ENCODE results near the gene LLCFC1.
"Not testable (repeated sequence)": the region's sequence is repeated elsewhere in the genome, so short reads cannot be mapped to it uniquely, and the experiment has no call there.

Gene LLCFC1

GRCh38 chr7:142943706-142944268 is 4.5 kb downstream of the LLCFC1 start:
- DNase-seq, result no peak

GRCh38 chr7:142945001-142945400 is 5.7 kb downstream of the LLCFC1 start:
- DNase-seq, result no peak

- DNase-seq, result no peak
Observed at GRCh38 chr7:142948603-142949002, 9.3 kb downstream of the LLCFC1 start.

GRCh38 chr7:142950235-142950634 is 11.0 kb downstream of the LLCFC1 start:
- no peak for DNase-seq

- DNase-seq, result peak; percentile 4
Observed at GRCh38 chr7:142954680-142955268, 15.5 kb downstream of the LLCFC1 start.

GRCh38 chr7:142956951-142957623 is 17.8 kb downstream of the LLCFC1 start:
- no peak for DNase-seq

GRCh38 chr7:142957723-142958122 is 18.4 kb downstream of the LLCFC1 start:
- DNase-seq, result no peak

- DNase-seq, result no peak
Observed at GRCh38 chr7:142959202-142959601, 19.9 kb downstream of the LLCFC1 start.

GRCh38 chr7:142960955-142961512 is 21.8 kb downstream of the LLCFC1 start:
- DNase-seq, result peak; percentile 3

- DNase-seq, result no peak
Observed at GRCh38 chr7:142961595-142961972, 22.3 kb downstream of the LLCFC1 start.

GRCh38 chr7:142961973-142962926 is 23.0 kb downstream of the LLCFC1 start, which contains the start of gene KEL:
Gene KEL, minus strand, starts transcription at chr7:142962363. Its CDS starts 157 bp downstream, at chr7:142962206.
- DNase-seq, result no peak

GRCh38 chr7:142962991-142963390 is 23.7 kb downstream of the LLCFC1 start:
- DNase-seq, result no peak

GRCh38 chr7:142963993-142964392 is 24.7 kb downstream of the LLCFC1 start:
- no peak for DNase-seq

- no peak for DNase-seq
Observed at GRCh38 chr7:142964502-142965246, 25.4 kb downstream of the LLCFC1 start.

- DNase-seq, result no peak
Observed at GRCh38 chr7:142968229-142968628, 28.9 kb downstream of the LLCFC1 start.

- no peak for DNase-seq
Observed at GRCh38 chr7:142969183-142969582, 29.9 kb downstream of the LLCFC1 start.

GRCh38 chr7:142974626-142975025 is 35.3 kb downstream of the LLCFC1 start:
- DNase-seq, result no peak

- not testable (repeated sequence) for DNase-seq
Observed at GRCh38 chr7:142978402-142978801, 39.1 kb downstream of the LLCFC1 start.

- no peak for DNase-seq
Observed at GRCh38 chr7:142983825-142984224, 44.5 kb downstream of the LLCFC1 start.

GRCh38 chr7:142984297-142984696 is 45.0 kb downstream of the LLCFC1 start:
- DNase-seq, result no peak
